ENCODE measurements around the gene TMEM163.

TMEM163 gene

GRCh38 chr2:134685967-134686366, 32.8 kb downstream of the TMEM163 start:
- no peak overlapping the region for H3K27ac Mint-ChIP-seq
- no peaks in the 10 kb centered on the region for H3K9me3 Mint-ChIP-seq
- ATAC-seq (no peak), DNase-seq (no peak)
- H3K27me3 Mint-ChIP-seq = peaks cover 13% of the 10 kb centered on the region
- no peak overlapping the region for H3K4me3 Mint-ChIP-seq
- H3K4me1 Mint-ChIP-seq = peaks cover 7% of the 10 kb centered on the region

DNA sequence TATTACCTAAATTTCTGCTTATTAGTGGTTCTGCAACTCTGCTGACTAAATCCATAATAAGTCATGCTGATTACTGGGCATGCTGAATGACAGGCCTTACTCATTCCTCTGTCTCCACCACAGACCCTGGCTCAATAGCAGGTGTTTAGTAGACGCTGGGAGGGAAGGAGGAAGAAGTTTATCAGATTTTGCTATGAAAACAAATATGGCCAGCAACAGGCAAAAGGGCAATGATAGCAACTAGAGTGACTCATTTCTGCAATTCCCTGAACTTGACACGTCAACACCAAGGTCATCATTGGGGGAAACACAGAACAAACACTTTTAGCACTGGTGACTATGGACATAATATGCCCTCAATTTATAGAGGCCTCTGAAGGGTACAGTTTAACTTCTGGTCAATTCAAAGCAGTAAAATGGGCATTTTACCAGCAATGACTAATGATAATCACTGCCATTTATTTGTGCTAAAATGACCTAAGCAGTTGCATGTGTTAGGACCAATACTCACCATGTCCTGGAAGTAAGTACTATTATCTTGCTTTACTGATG, 35.2 kb downstream of the TMEM163 start:
- H3K4me1 Mint-ChIP-seq = peaks cover 28% of the 10 kb centered on the region
- ATAC-seq = peak; percentile 87

DNA sequence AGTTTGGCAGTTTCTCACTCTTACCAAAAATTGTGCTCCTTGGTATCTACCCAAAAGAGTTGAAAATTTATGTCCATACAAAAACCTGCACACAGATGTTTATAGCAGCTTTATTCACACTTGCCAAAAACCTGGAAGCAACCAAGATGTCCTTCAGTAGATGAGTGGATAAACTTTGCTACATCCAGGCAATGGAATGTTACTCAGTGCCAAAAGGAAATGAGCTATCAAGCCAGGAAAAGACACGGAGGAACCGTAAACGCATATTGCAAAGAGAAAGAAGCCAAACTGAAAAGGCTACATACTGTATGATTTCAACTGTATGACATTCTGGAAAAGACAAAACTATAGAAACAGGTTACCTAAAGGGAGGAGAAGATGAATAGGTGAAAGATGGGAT, 36.1 kb downstream of the TMEM163 start:
- no peaks in the 10 kb centered on the region for H3K9me3 Mint-ChIP-seq
- no peak for DNase-seq
- no peak overlapping the region for H3K4me3 Mint-ChIP-seq
- peaks cover 34% of the 10 kb centered on the region for H3K4me1 Mint-ChIP-seq
- no peak overlapping the region for H3K27ac Mint-ChIP-seq
- H3K27me3 Mint-ChIP-seq = peaks cover 22% of the 10 kb centered on the region
- ATAC-seq = no peak

More for the DNA sequence above, 35.2 kb downstream of the TMEM163 start:
- no peaks in the 10 kb centered on the region for H3K9me3 Mint-ChIP-seq
- DNase-seq = peak in 1 of 2 donors; percentile 23
- H3K27me3 Mint-ChIP-seq = peaks cover 22% of the 10 kb centered on the region
- H3K4me3 Mint-ChIP-seq = no peak overlapping the region
- H3K27ac Mint-ChIP-seq = no peak overlapping the region

- DNase-seq = no peak
- ATAC-seq = no peak
- Mint-ChIP-seq H3K4me3 (no peak overlapping the region), H3K27me3 (peaks cover 22% of the 10 kb centered on the region), H3K27ac (no peak overlapping the region), H3K9me3 (no peaks in the 10 kb centered on the region), H3K4me1 (peaks cover 49% of the 10 kb centered on the region)
These were observed 37.6 kb downstream of the TMEM163 start for GRCh38 chr2:134681201-134681600.

DNA sequence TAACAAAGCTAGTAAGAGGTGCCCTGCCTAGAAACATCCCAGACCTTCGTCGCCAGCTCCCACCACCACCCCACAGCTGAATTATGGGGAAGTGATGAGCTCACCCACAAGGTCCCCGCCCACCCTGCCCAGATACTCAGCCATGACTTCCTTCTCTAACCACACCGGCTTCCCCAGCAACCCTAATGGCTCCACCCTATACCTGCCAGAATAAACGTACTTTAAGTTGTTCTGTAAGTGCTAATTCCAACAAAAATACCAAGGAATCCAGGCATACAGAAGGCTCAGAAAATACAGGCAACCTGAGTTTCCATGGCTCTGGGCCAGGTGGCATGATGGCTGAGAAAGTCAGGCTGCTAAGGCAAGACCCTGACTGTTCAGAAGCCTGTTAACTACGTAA, 39.1 kb downstream of the TMEM163 start:
- Mint-ChIP-seq H3K4me3 (peak overlapping the region; percentile 7 to 62), H3K27ac (no peak overlapping the region), H3K9me3 (no peaks in the 10 kb centered on the region), H3K27me3 (peaks cover 22% of the 10 kb centered on the region), H3K4me1 (peaks cover 49% of the 10 kb centered on the region)
- DNase-seq (peak in 1 of 2 donors; percentile 14), ATAC-seq (peak; percentile 68)

- no peaks in the 10 kb centered on the region for H3K9me3 Mint-ChIP-seq
- DNase-seq = no peak
- ATAC-seq = no peak
- H3K27me3 Mint-ChIP-seq = peaks cover 22% of the 10 kb centered on the region
- H3K4me3 Mint-ChIP-seq = peak overlapping the region in 1 of 2 donors; percentile 62
- H3K4me1 Mint-ChIP-seq = peaks cover 49% of the 10 kb centered on the region
- no peak overlapping the region for H3K27ac Mint-ChIP-seq
These were observed 39.5 kb downstream of the TMEM163 start for GRCh38 chr2:134679294-134679693.

GRCh38 chr2:134677856-134678756, 40.7 kb downstream of the TMEM163 start:
- Mint-ChIP-seq H3K27me3 (peaks cover 25% of the 10 kb centered on the region), H3K27ac (no peak overlapping the region), H3K4me1 (peaks cover 49% of the 10 kb centered on the region), H3K4me3 (no peak overlapping the region), H3K9me3 (no peaks in the 10 kb centered on the region)
- ATAC-seq (no peak), DNase-seq (no peak)

DNA sequence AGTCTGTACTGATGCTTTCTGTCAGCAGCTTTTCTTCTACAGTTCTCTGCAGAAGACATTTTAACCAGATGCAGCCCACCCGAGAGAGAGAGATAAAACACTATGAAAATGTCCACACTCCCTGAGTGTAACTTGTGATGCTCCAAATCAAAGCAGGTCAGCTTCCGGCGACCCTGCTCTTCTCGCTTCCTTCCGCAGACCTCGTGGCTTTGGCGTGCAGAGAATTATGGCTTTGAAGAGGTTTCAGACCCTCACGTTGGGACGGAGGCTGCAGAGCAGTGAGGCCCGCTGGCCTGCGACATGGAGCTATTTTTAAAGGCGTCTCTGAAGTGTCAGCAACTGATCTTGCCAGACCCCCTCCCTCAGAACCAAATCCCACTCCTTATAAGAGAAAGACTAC, 41.8 kb downstream of the TMEM163 start:
- no peaks in the 10 kb centered on the region for H3K9me3 Mint-ChIP-seq
- peak overlapping the region; percentile 60 to 74 for H3K4me3 Mint-ChIP-seq
- H3K27me3 Mint-ChIP-seq = peaks cover 30% of the 10 kb centered on the region
- peaks cover 49% of the 10 kb centered on the region for H3K4me1 Mint-ChIP-seq
- peak; percentile 54 for ATAC-seq
- DNase-seq = no peak
- no peak overlapping the region for H3K27ac Mint-ChIP-seq

- Mint-ChIP-seq H3K9me3 (no peaks in the 10 kb centered on the region), H3K27ac (no peak overlapping the region), H3K4me1 (peaks cover 53% of the 10 kb centered on the region), H3K27me3 (peaks cover 22% of the 10 kb centered on the region), H3K4me3 (no peak overlapping the region)
- no peak for ATAC-seq
- DNase-seq = no peak
These were observed 43.5 kb downstream of the TMEM163 start for GRCh38 chr2:134675314-134675713.

GRCh38 chr2:134674687-134675086, 44.1 kb downstream of the TMEM163 start:
- Mint-ChIP-seq H3K4me1 (peaks cover 53% of the 10 kb centered on the region), H3K9me3 (no peaks in the 10 kb centered on the region), H3K27ac (no peak overlapping the region), H3K27me3 (peaks cover 22% of the 10 kb centered on the region), H3K4me3 (no peak overlapping the region)
- DNase-seq (no peak), ATAC-seq (no peak)

GRCh38 chr2:134671513-134671912, 47.3 kb downstream of the TMEM163 start:
- Mint-ChIP-seq H3K27me3 (peaks cover 41% of the 10 kb centered on the region), H3K27ac (no peak overlapping the region), H3K9me3 (no peaks in the 10 kb centered on the region), H3K4me3 (no peak overlapping the region), H3K4me1 (peaks cover 56% of the 10 kb centered on the region)
- ATAC-seq (no peak), DNase-seq (no peak)

DNA sequence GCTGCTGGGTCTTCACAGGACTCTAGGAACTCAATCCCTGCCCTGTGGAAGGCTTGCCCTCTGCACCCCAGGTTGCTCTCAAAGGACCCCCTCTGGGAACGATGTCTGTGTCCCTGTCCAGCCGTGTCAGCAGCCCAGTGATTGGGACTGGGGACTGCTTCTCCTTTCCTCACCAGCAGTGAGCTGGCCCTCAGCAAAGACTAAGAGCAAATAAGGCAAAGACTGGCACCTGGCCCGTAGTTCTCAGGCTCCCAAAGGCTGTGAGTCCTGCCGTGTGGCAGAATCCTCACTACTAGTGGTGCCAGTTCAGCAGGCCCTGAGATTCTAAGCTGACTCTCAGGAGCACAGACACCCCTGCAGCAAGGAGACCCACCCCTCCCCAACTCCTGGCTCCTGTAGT, 47.8 kb downstream of the TMEM163 start:
- Mint-ChIP-seq H3K27ac (no peak overlapping the region), H3K4me1 (peaks cover 59% of the 10 kb centered on the region), H3K27me3 (peaks cover 47% of the 10 kb centered on the region), H3K9me3 (no peaks in the 10 kb centered on the region), H3K4me3 (peak overlapping the region in 1 of 2 donors; percentile 63)
- ATAC-seq = no peak
- no peak for DNase-seq

DNA sequence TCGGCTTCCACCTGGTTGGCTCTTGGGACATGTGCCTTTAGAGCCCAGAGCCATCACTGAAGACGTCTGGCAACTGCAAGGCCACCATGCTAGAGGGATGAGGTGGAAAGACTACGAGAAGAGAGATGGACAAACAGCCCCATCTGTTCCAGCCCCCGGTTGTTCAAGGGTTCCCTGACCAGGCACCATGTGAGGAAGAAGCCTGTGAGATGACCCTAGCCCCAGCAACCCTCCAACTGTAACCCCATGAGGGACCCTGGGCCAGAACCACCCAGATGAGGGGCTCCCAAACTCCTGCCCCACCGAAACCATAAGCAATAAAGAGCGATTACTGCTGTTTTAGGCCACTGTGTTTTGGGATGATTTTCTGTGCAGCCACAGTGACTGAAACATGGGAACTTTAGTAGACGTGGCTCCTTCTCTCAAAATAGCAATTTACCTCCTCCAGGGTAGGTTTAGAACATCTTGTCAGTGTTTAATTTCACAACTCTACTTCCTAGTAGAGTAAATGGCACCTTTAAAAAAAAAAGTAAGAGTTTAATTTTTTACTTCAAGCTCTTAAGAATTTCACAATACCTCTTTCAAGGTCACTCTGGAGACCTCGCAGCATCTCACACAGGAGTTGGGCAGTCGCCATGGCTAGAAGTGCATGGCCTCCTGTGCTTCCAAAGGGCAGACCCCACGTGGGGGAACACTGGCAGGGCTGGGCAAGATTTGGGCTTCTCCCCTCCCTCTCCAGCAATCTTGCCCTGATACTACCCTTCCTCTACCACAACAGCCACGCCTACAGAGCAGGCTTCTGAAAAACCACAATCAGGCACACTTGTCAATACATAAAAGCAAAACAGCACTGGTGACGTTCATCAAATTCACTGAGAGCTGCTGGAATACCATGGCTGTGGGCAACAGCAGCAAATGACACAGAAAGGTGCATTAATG, 48.8 kb downstream of the TMEM163 start:
- DNase-seq (peak in 1 of 2 donors; percentile 39), ATAC-seq (peak; percentile 41)
- H3K27me3 Mint-ChIP-seq = peaks cover 56% of the 10 kb centered on the region
- peaks cover 66% of the 10 kb centered on the region for H3K4me1 Mint-ChIP-seq
- no peak overlapping the region for H3K27ac Mint-ChIP-seq
- peak overlapping the region; percentile 47 to 50 for H3K4me3 Mint-ChIP-seq
- no peaks in the 10 kb centered on the region for H3K9me3 Mint-ChIP-seq

GRCh38 chr2:134668821-134669220, 50.0 kb downstream of the TMEM163 start:
- ATAC-seq = peak; percentile 99
- Mint-ChIP-seq H3K4me1 (peaks cover 66% of the 10 kb centered on the region), H3K9me3 (no peaks in the 10 kb centered on the region), H3K4me3 (peak overlapping the region; percentile 14 to 40), H3K27me3 (peaks cover 67% of the 10 kb centered on the region), H3K27ac (no peak overlapping the region)
- DNase-seq = peak; percentile 76 to 89

DNA sequence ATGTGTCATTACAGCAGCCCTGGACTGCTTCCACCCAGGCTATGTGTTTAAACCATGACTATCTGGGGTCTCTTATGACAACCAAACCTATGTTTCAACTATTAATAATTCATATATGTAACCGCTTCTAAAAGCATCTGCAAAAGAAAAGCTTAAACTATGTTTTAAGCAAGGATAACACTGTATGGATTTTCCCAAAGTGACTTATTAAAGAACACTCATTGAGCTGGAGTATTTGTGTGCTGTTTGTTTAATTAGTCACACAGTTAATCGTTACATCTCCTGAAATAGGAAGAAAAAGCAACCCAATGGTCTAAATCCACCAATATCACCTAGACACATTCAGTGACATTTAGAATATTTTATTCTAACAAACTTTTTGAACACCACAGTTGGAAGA, 51.3 kb downstream of the TMEM163 start:
- ATAC-seq = no peak
- Mint-ChIP-seq H3K27ac (no peak overlapping the region), H3K4me1 (peaks cover 66% of the 10 kb centered on the region), H3K9me3 (no peaks in the 10 kb centered on the region), H3K4me3 (no peak overlapping the region), H3K27me3 (peaks cover 63% of the 10 kb centered on the region)
- no peak for DNase-seq

All from stimulated activated naive CD8-positive, alpha-beta T cell treated with anti-CD3 and anti-CD28 coated beads, Interleukin-15, amount 100 ng/mL, for 72 hours (primary cell).